HG03575 (cell line): ENCODE data around the gene CBX5.

Experiments used
- ATAC-seq: cut with Tn5 transposase; IDR thresholded peaks from one replicate; pipeline ENCODE4 v1.9.1; 2021; ENCODE audit not compliant: unreplicated experiment, insufficient number of reproducible peaks, low FRiP score; ENCODE audit errors: extremely low read depth

The CBX5 gene

DNA sequence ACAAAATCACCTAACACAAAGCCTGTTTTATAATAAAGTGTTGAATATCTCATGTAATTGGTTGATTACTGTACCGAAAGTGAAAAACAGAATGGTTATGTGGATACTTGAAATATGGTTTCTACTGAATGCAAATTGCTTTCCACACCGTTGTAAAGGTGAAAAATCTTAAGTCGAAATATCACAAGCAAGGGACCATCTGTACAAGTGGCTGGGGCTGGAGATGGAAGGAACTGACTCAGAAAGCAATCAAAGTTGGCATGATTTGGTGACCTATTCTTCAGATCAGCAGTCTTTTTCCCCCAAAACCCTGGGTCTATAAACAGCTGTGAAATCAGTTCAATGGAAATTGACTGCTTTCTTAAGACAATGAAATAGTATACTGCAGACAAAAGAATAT, 3.6 kb downstream of the CBX5 start:
- no peak for ATAC-seq

DNA sequence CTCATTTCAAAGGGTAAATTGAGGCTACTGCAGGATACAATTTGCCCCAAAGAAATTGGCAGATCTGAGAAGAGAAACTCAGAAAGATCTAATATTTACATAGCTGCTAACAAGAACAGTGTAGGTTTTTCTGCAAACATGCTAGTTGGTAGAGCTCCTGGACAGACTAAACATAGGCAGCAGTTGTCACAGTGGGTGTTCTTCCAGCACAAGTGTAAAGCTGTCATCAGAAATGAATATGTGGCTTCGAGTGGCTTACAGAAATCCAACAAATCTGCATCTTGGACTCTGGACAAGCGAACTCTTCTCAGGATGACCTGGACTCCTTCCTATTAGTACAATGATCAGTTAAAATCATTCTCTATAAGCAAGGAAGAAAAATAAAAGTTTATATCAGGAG, 5.9 kb downstream of the CBX5 start:
- no peak for ATAC-seq

- ATAC-seq: no peak
Observed at GRCh38 chr12:54272214-54272613, 7.7 kb downstream of the CBX5 start.

- ATAC-seq: no peak
Observed at GRCh38 chr12:54270345-54270744, 9.6 kb downstream of the CBX5 start.

DNA sequence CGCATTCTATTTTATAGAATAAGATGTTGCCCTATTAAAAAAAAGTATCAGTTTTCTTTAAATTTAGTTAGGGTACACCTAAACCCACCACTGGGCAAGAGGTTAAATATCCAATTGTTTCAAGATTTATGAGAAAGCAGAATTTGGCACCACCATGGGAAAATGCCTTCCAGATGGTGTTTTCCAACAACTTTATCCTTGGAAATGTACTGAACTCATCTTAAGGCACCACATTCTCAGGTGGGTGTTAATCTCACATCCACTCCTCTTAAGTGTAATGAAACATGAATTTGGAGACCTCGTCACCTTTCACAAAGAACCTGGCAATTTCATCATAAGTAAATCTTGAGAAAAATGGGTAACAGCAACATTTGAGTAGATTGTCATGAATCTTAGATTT, 13.1 kb downstream of the CBX5 start:
- no peak for ATAC-seq

GRCh38 chr12:54265364-54265812, 14.5 kb downstream of the CBX5 start:
- no peak for ATAC-seq

- no peak for ATAC-seq
Observed at GRCh38 chr12:54262403-54262925, 17.5 kb downstream of the CBX5 start.

DNA sequence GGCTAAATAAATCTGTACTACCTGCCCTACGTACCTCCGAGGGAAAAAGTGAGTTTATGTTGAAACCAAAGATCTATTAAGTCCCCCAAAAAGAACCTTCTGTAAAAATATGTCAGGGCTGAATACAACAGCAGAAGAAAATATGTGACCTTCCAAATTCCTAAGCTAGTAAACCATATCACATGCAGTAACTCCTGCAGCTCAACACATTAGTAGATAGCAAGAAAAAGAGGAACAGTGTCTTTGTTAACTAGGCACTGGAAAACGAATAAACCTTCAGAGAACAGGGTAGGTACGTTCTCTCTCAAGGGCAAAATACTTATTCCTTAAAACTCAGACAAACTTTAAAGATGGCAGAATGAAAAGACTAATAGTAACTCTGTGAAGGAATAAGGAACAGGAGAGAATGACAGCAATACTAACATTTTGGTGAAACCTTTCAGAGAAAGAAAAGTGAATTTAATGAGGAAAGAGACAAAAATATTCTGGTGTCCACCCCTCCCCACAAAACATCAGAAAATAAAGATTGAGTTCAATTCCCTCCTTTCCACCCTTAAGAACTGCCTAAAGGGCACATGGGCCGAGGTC, 18.0 kb downstream of the CBX5 start:
- ATAC-seq: no peak

- ATAC-seq: no peak
Observed at GRCh38 chr12:54259194-54260011, 20.5 kb downstream of the CBX5 start.

GRCh38 chr12:54258201-54258681, 21.7 kb downstream of the CBX5 start:
- no peak for ATAC-seq

DNA sequence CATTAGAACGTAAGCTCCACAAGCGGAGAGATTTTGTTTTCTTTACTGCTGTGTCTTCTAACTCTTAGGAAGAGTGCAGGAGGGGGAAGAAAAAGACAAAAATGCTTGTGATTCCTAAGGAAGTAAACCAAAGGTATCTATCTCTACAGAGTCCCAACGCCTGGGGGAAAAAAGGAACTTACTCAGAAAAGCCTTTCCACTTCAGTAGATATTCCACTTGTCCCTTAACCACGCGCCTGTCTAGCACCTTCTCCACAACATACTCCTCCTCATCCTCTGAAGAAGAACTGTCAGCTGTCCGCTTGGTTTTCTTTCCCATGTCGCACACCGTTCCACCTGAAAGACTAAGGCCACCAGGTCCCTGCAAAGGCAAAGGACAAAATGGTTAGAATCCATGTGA, 22.6 kb downstream of the CBX5 start:
- ATAC-seq: no peak

GRCh38 chr12:54253240-54253639, 26.7 kb downstream of the CBX5 start:
- no peak for ATAC-seq

GRCh38 chr12:54251667-54252284, 28.1 kb downstream of the CBX5 start:
- ATAC-seq: no peak

GRCh38 chr12:54249489-54249888, 30.4 kb downstream of the CBX5 start:
- ATAC-seq: no peak

GRCh38 chr12:54246011-54246641, 33.8 kb downstream of the CBX5 start:
- ATAC-seq: no peak

DNA sequence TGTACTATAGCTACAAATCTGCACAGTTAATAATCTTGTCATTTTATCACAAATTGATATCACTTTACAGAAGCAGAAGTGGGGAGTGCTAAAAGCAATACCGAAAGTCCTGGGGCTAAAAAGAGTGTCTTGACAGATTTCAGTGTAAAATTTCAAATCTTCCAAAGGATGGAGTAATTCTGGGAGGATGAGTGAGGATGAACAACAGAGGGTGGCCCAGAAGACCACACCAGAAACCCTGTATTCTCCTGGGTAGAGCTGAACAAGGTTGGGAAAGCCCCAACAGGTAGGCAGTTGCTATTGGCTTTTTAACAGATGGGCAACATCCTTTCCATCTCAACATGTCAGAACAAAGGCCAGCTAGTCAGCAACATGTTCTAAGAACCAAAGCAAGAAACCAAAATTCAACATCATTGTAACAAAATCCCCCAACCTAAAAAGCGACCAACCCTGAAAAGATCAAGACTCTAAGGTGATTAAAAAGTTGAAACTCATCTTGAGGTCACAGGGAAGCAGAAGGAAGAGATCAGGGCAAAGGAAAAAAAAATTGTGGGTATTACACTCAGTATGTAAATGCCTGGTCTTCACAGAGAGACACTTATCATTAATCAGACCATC, 38.8 kb downstream of the CBX5 start:
- no peak for ATAC-seq

- no peak for ATAC-seq
Observed at GRCh38 chr12:54240129-54240528, 39.8 kb downstream of the CBX5 start.

GRCh38 chr12:54239620-54240019, 40.3 kb downstream of the CBX5 start:
- ATAC-seq: no peak

- no peak for ATAC-seq
Observed at GRCh38 chr12:54238531-54238930, 41.4 kb downstream of the CBX5 start.
